Upper lobe of left lung (tissue), 6 donors: Measurements from ENCODE around the gene SPEM3. TPM values are rescaled to one million over a fixed set of nuclear protein-coding genes. Genes with fewer than 3 reads are reported as not detected.

Experiments
- ATAC-seq, 2 donors: fragments of 200-7000 bp; cut with Tn5 transposase; one replicate each; pipeline ENCODE4 v1.9.1; 2022; ENCODE audit warnings: mild to moderate bottlenecking in 2 of 2, moderate library complexity in 2 of 2; ENCODE audit not compliant: low FRiP score in 2 of 2
- DNase-seq, 2 donors: peaks; one replicate each; pipeline ENCODE4 v3.0.0-alpha.2; 2019 to 2020
- H3K27ac ChIP-seq, 4 donors: fragments of 200-600 bp; sonication (generic); one replicate each; pipeline ENCODE4 v1.5.1; 2016 to 2019
- H3K27me3 ChIP-seq, 4 donors: fragments of 200-600 bp; sonication (generic); one replicate each; pipeline ENCODE4 v1.5.1; 2017 to 2019
- H3K36me3 ChIP-seq, 4 donors: fragments of 200-600 bp; sonication (generic); one replicate each; pipeline ENCODE4 v1.5.1; 2016 to 2019
- H3K4me1 ChIP-seq, 4 donors: fragments of 200-600 bp; sonication (generic); one replicate each; pipeline ENCODE4 v1.5.1; 2018 to 2019
- H3K4me3 ChIP-seq, 4 donors: fragments of 200-600 bp; sonication (generic); one replicate each; pipeline ENCODE4 v1.5.1; 2017 to 2019; ENCODE audit warnings: mild to moderate bottlenecking in 2 of 4, moderate library complexity in 1 of 4
- H3K9me3 ChIP-seq, 4 donors: fragments of 200-600 bp; sonication (generic); one replicate each; pipeline ENCODE4 v1.5.1; 2018 to 2019
- CTCF ChIP-seq, 6 experiments: fragments of 450-650 bp in 4 of 6; fragments of 200-600 bp in 2 of 6; sonication (generic) in 2 of 6; IDR thresholded peaks; one replicate each; pipeline ENCODE4 v1.5.1; 2016 to 2019; ENCODE audit warnings: antibody characterized with exemption in 6 of 6
- EP300 ChIP-seq, 4 donors: sonication (generic); formaldehyde crosslinking; IDR thresholded peaks; one replicate each; pipeline ENCODE4 v1.5.1; 2017; ENCODE audit warnings: antibody characterized with exemption in 4 of 4, control low read depth in 2 of 4
- POLR2A ChIP-seq, 4 donors: fragments of 450-650 bp; IDR thresholded peaks; one replicate each; pipeline ENCODE4 v1.5.1; 2016 to 2017; ENCODE audit warnings: antibody characterized with exemption in 4 of 4, mild to moderate bottlenecking in 2 of 4
- POLR2AphosphoS5 ChIP-seq, 2 donors: sonication (generic); formaldehyde crosslinking; IDR thresholded peaks; one replicate each; pipeline ENCODE4 v1.5.1; 2017; ENCODE audit warnings: antibody characterized with exemption in 2 of 2
- WGBS, 2 donors: methylation state at CpG; one replicate each; pipeline ENCODE4 v1.1.5; 2017 to 2018; 5-methylcytosine and 5-hydroxymethylcytosine counted together
- total RNA-seq, 6 donors: library from RNA; depleted of rRNA in 4 of 6; stranded (reverse); fragments of >200 nt in 4 of 6; gene quantifications; one replicate each; pipeline versions ENCODE4 v1.1.0 to v1.2.1, GENCODE V29; 2016 to 2021
- donor health status: DM: no; HTN: no; CAD: no; lungs with moderate emphysema.
- donor health status: DM: no; HTN: yes; CAD: no; lungs with severe emphysema.

Gene SPEM3
- total RNA-seq, 6 donors from 2014 or later, result not detected

- peaks cover 6 to 16% (median 13%) of the 10 kb centered on the region in 4 donors for H3K4me1 ChIP-seq
- H3K27ac ChIP-seq, result no peak overlapping the region
- peak overlapping the region in 1 of 4 donors; percentile 13 for H3K4me3 ChIP-seq
- 82 to 91% methylated on average over 38 to 50 of the region's 58 CpGs for WGBS, 2 donors
- peak in 1 of 2 donors; percentile 84 for DNase-seq
- no peaks in the 10 kb centered on the region for H3K9me3 ChIP-seq
- TF ChIP-seq CTCF (IDR thresholded peaks at IDR 0.05) (no peak), EP300 (IDR thresholded peaks at IDR 0.05) (no peak), POLR2A (IDR thresholded peaks at IDR 0.05) (no peak), POLR2AphosphoS5 (IDR thresholded peaks at IDR 0.05) (no peak)
- H3K27me3 ChIP-seq, result no peaks in the 10 kb centered on the region
- H3K36me3 ChIP-seq, result peaks cover 0 to 8% (median 0%) of the 10 kb centered on the region in 4 donors
- ATAC-seq, result no peak
Measured at GRCh38 chr17:7408252-7408727, 20.4 kb upstream of the SPEM3 start.

- TF ChIP-seq EP300 (IDR thresholded peaks at IDR 0.05) (no peak), CTCF (IDR thresholded peaks at IDR 0.05) (no peak), POLR2A (IDR thresholded peaks at IDR 0.05) (no peak), POLR2AphosphoS5 (IDR thresholded peaks at IDR 0.05) (no peak)
- peaks cover 0 to 8% (median 0%) of the 10 kb centered on the region in 4 donors for H3K36me3 ChIP-seq
- no peak overlapping the region for H3K27ac ChIP-seq
- no peaks in the 10 kb centered on the region for H3K27me3 ChIP-seq
- peaks cover 6 to 14% (median 11%) of the 10 kb centered on the region in 4 donors for H3K4me1 ChIP-seq
- H3K4me3 ChIP-seq, result no peak overlapping the region
- ATAC-seq (no peak), DNase-seq (peak in 1 of 2 donors; percentile 72)
- 84% methylated on average over 6 of the region's 6 CpGs; no CpG with 5 or more reads in 1 of the 2 donors for WGBS, 2 donors
- no peaks in the 10 kb centered on the region for H3K9me3 ChIP-seq
Measured at GRCh38 chr17:7408863-7409262, 19.8 kb upstream of the SPEM3 start.

- DNase-seq (no peak), ATAC-seq (no peak)
- Histone ChIP-seq H3K9me3 (no peaks in the 10 kb centered on the region), H3K4me3 (no peak overlapping the region), H3K27ac (no peak overlapping the region), H3K27me3 (no peaks in the 10 kb centered on the region), H3K36me3 (peaks cover 0 to 8% (median 0%) of the 10 kb centered on the region in 4 donors), H3K4me1 (peaks cover 6 to 13% (median 11%) of the 10 kb centered on the region in 4 donors)
- WGBS, 2 donors, result 93 to 94% methylated on average over 6 of the region's 6 CpGs
- TF ChIP-seq CTCF (IDR thresholded peaks at IDR 0.05), result no peak
- no peak for TF ChIP-seq POLR2AphosphoS5 (IDR thresholded peaks at IDR 0.05)
- TF ChIP-seq EP300 (IDR thresholded peaks at IDR 0.05), result no peak
- no peak for TF ChIP-seq POLR2A (IDR thresholded peaks at IDR 0.05)
Measured at GRCh38 chr17:7409716-7410115, 18.9 kb upstream of the SPEM3 start.

GRCh38 chr17:7410634-7411426 lies 17.8 kb upstream of the SPEM3 start:
- no peak for ATAC-seq
- no peak overlapping the region for H3K4me3 ChIP-seq

More at GRCh38 chr17:7410634-7411426, 17.8 kb upstream of the SPEM3 start:
- peaks cover 0 to 3% (median under 1%) of the 10 kb centered on the region in 4 donors for H3K4me1 ChIP-seq
- DNase-seq, result peak in 1 of 2 donors; percentile 68
- WGBS, 2 donors, result 90 to 92% methylated on average over 22 to 25 of the region's 25 CpGs
- H3K27me3 ChIP-seq, result no peaks in the 10 kb centered on the region
- H3K9me3 ChIP-seq, result no peaks in the 10 kb centered on the region
- peaks cover 0 to 8% (median 3%) of the 10 kb centered on the region in 4 donors for H3K36me3 ChIP-seq
- TF ChIP-seq CTCF (IDR thresholded peaks at IDR 0.05) (no peak), EP300 (IDR thresholded peaks at IDR 0.05) (no peak), POLR2A (IDR thresholded peaks at IDR 0.05) (no peak), POLR2AphosphoS5 (IDR thresholded peaks at IDR 0.05) (no peak)
- H3K27ac ChIP-seq, result no peak overlapping the region
